OCI-LY1 (cell line): ENCODE results near the gene TTC13.

Source experiments
- H2AFZ ChIP-seq: fragments of 200-600 bp; sonication (generic), shearing (Covaris generic); 2 replicates; pipeline ENCODE4 v1.6.0; 2014; ENCODE audit warnings: antibody characterized with exemption, mild to moderate bottlenecking, low read length
- H3F3A ChIP-seq: fragments of 200-600 bp; sonication (generic), shearing (Covaris generic); 2 replicates; pipeline ENCODE4 v1.6.0; 2014; ENCODE audit warnings: mild to moderate bottlenecking, antibody characterized with exemption, low read length, moderate library complexity; ENCODE audit not compliant: insufficient read depth
- H3K27ac ChIP-seq: fragments of 200-600 bp; sonication (generic); 2 replicates; pipeline ENCODE4 v1.5.1; 2014; ENCODE audit warnings: low read length, mixed run types, mild to moderate bottlenecking, low read depth; ENCODE audit not compliant: poor library complexity, severe bottlenecking
- H3K27me3 ChIP-seq: fragments of 200-600 bp; sonication (generic); 2 replicates; pipeline ENCODE4 v1.6.0; 2014; ENCODE audit warnings: antibody characterized with exemption, mild to moderate bottlenecking, low read length, moderate library complexity; ENCODE audit not compliant: insufficient read depth
- H3K36me3 ChIP-seq: fragments of 200-600 bp; sonication (generic); 2 replicates; pipeline ENCODE4 v1.6.1; 2014; ENCODE audit warnings: mild to moderate bottlenecking, antibody characterized with exemption, low read length, moderate library complexity, mixed read lengths; ENCODE audit not compliant: insufficient read depth
- H3K4me1 ChIP-seq: fragments of 200-600 bp; sonication (generic); 2 replicates; pipeline ENCODE4 v1.5.1; 2014; ENCODE audit warnings: mild to moderate bottlenecking, low read length, moderate library complexity; ENCODE audit not compliant: insufficient read depth, severe bottlenecking
- H3K4me2 ChIP-seq: fragments of 200-600 bp; sonication (generic), shearing (Covaris generic); 2 replicates; pipeline ENCODE4 v1.6.1; 2014; ENCODE audit warnings: low read length
- H3K4me3 ChIP-seq: fragments of 200-600 bp; sonication (generic); 2 replicates; pipeline ENCODE4 v1.5.1; 2014; ENCODE audit warnings: low read length, low read depth, mild to moderate bottlenecking, mixed read lengths; ENCODE audit not compliant: poor library complexity, severe bottlenecking
- H3K79me2 ChIP-seq: fragments of 200-600 bp; shearing (Covaris generic); 2 replicates; pipeline ENCODE4 v1.6.1; 2016; ENCODE audit warnings: mixed run types, low read length, mixed read lengths; ENCODE audit not compliant: insufficient read depth
- H3K9ac ChIP-seq: fragments of 200-600 bp; sonication (generic), shearing (Covaris generic); 2 replicates; pipeline ENCODE4 v1.6.1; 2014; ENCODE audit warnings: mild to moderate bottlenecking, low read length, mixed read lengths
- H3K9me2 ChIP-seq: fragments of 200-600 bp; sonication (generic), shearing (Covaris generic); 2 replicates; pipeline ENCODE4 v1.6.1; 2014; ENCODE audit warnings: low read depth, mild to moderate bottlenecking, low read length, mixed read lengths
- H3K9me3 ChIP-seq: fragments of 200-600 bp; shearing (Covaris generic); 2 replicates; pipeline ENCODE4 v1.6.1; 2014; ENCODE audit warnings: low read length, mixed read lengths
- H4K20me1 ChIP-seq: fragments of 200-600 bp; sonication (generic), shearing (Covaris generic); 2 replicates; pipeline ENCODE4 v1.6.0; 2016; ENCODE audit warnings: mild to moderate bottlenecking, low read length; ENCODE audit not compliant: insufficient read depth
- CTCF ChIP-seq: fragments of 200-600 bp; sonication (generic), shearing (Covaris generic); IDR thresholded peaks from 2 replicates; pipeline ENCODE4 v1.5.1; 2017; ENCODE audit warnings: mild to moderate bottlenecking, antibody characterized with exemption, low read length, moderate library complexity, mixed read lengths
- EZH2 ChIP-seq: fragments of 200-600 bp; sonication (generic), shearing (Covaris generic); IDR thresholded peaks from 2 replicates; pipeline ENCODE4 v1.8.0; 2017; ENCODE audit warnings: borderline replicate concordance, mixed run types, mild to moderate bottlenecking, antibody characterized with exemption, low read length, moderate library complexity, mixed read lengths

Gene TTC13

DNA sequence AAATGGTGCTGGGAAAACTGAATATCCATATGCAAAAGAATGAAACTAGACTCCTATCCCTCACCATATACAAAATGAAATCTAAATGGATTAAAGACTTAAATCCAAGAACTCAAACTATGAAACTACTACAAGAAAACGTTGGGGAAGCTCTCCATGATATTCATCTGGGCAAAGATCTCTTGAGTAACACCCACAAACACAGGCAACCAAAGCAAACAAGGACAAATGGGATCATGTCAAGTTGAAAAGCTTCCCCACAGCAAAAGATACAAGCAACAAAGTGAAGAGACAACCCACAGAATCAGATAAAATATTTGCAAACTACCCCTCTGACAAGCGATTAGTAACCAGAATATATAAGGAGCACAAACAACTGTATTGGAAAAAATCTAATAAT, 13.8 kb downstream of the TTC13 start:
- H3K4me2 ChIP-seq = no peak overlapping the region
- no peak overlapping the region for H3K27ac ChIP-seq
- no peak overlapping the region for H2AFZ ChIP-seq
- no peaks in the 10 kb centered on the region for H3K27me3 ChIP-seq
- no peaks in the 10 kb centered on the region for H3K4me1 ChIP-seq
- no peak overlapping the region for H3K4me3 ChIP-seq
- H3K36me3 ChIP-seq = peaks cover 6% of the 10 kb centered on the region; the same call in 1 of the 2 replicates
- no peaks in the 10 kb centered on the region; the same call in 1 of the 2 replicates for H3K9me3 ChIP-seq
- H3K79me2 ChIP-seq = 0 out of 2 replicates have a peak, but pooled peaks cover 3% of the 10 kb centered on the region
- H3K9ac ChIP-seq = no peak overlapping the region
- no peak for TF ChIP-seq CTCF
- TF ChIP-seq EZH2 = no peak
- no peaks in the 10 kb centered on the region for H3F3A ChIP-seq
- no peaks in the 10 kb centered on the region for H4K20me1 ChIP-seq
- H3K9me2 ChIP-seq = no peaks in the 10 kb centered on the region

DNA sequence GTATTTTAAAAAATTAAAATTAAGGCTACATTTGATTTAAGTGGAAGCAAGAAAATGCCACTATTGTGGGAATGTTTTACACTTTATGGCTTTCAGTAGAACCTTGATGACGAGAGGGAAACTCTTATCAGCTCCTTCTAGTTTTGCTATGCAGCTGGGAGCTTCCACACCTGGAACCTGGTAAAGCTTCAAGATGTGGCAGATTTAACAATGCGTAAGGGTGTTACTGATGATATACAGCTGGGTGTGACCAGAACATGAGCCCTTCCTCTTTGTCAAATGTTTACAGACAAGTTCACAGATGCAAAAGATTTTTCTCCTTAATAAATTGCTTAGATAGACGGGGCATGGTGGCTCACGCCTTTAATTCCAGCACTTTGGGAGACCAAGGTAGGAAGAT, 20.3 kb downstream of the TTC13 start:
- Histone ChIP-seq H3K27me3 (no peaks in the 10 kb centered on the region), H3K27ac (no peak overlapping the region), H3K36me3 (peaks cover 30% of the 10 kb centered on the region; the same call in 1 of the 2 replicates), H2AFZ (no peak overlapping the region), H3K9me2 (no peaks in the 10 kb centered on the region), H3K4me2 (no peak overlapping the region), H3K4me1 (peaks cover 12% of the 10 kb centered on the region), H3K9me3 (no peaks in the 10 kb centered on the region), H3K79me2 (no peaks in the 10 kb centered on the region; the same call in 1 of the 2 replicates), H3F3A (no peaks in the 10 kb centered on the region), H3K4me3 (no peak overlapping the region), H4K20me1 (no peaks in the 10 kb centered on the region), H3K9ac (no peak overlapping the region)
- TF ChIP-seq CTCF (no peak), EZH2 (no peak)

GRCh38 chr1:230957580-230957989, 21.1 kb downstream of the TTC13 start:
- H3K9me2 ChIP-seq = no peaks in the 10 kb centered on the region
- no peak overlapping the region for H3K4me3 ChIP-seq
- no peak overlapping the region for H3K27ac ChIP-seq
- TF ChIP-seq CTCF (no peak), EZH2 (no peak)
- H3K79me2 ChIP-seq = no peaks in the 10 kb centered on the region; the same call in 1 of the 2 replicates
- no peak overlapping the region for H2AFZ ChIP-seq
- H3K36me3 ChIP-seq = peaks cover 35% of the 10 kb centered on the region; the same call in 1 of the 2 replicates
- no peak overlapping the region for H3K4me2 ChIP-seq
- H3K9me3 ChIP-seq = no peaks in the 10 kb centered on the region
- H3F3A ChIP-seq = no peaks in the 10 kb centered on the region
- H3K27me3 ChIP-seq = no peaks in the 10 kb centered on the region
- peaks cover 12% of the 10 kb centered on the region for H3K4me1 ChIP-seq
- H4K20me1 ChIP-seq = no peaks in the 10 kb centered on the region
- no peak overlapping the region for H3K9ac ChIP-seq
